Endothelial cell of umbilical vein (primary cell): ENCODE data around the gene DYNLT1. TPM values are rescaled to one million over a fixed set of nuclear protein-coding genes. Genes with fewer than 3 reads are reported as not detected.

Experiments used
- BruUV-seq: library from RNA; stranded (reverse); fragments of 400-500 nt; replicated peaks from 2 replicates; lab custom pipeline; 2021; lab: Mats Ljungman, UMichigan
- CTCF ChIA-PET: fragments of 300-600, 350-600 bp; sonication (Branson Sonifier 250); formaldehyde crosslinking; loops from one replicate; lab custom pipeline; 2021; ENCODE audit warnings: antibody characterized with exemption, inconsistent platforms; lab: Charles Lee
- POLR2A ChIA-PET: fragments of 300-600, 350-600 bp; sonication (Branson Sonifier 250); formaldehyde crosslinking; loops from one replicate; lab custom pipeline; 2021; ENCODE audit warnings: antibody characterized with exemption, inconsistent platforms; lab: Charles Lee
- DNase-seq: peaks from one replicate; pipeline ENCODE4 v3.0.0-alpha.2; 2011; ENCODE audit warnings: low read depth, low spot score
- FAIRE-seq: peaks from 2 replicates; lab custom pipeline; 2011; peaks lifted over from hg19 to GRCh38; lab: Jason Lieb, UNC
- H2AFZ ChIP-seq: 2 replicates; pipeline ENCODE4 v1.6.0; 2012; ENCODE audit warnings: low read depth, low read length, control low read depth, inconsistent platforms
- H3K27ac ChIP-seq: 2 replicates; pipeline ENCODE4 v1.5.1; 2011; ENCODE audit warnings: low read depth, mild to moderate bottlenecking, control low read depth, low read length, moderate library complexity; ENCODE audit not compliant: insufficient read depth
- H3K27me3 ChIP-seq, 2 experiments: 2 replicates each; pipeline versions ENCODE4 v1.6.0 to v1.6.1; 2011; ENCODE audit warnings: low read length in 2 of 2, mixed read lengths in 1 of 2; ENCODE audit not compliant: control insufficient read depth in 2 of 2, insufficient read depth in 2 of 2
- H3K36me3 ChIP-seq, 2 experiments: 2 replicates in 1 of 2; 3 replicates in 1 of 2; pipeline ENCODE4 v1.5.1; 2011; ENCODE audit warnings: low read length in 2 of 2, mild to moderate bottlenecking in 1 of 2, moderate library complexity in 1 of 2; ENCODE audit not compliant: control insufficient read depth in 2 of 2, insufficient read depth in 2 of 2; ENCODE audit errors: extremely low read depth in 1 of 2
- H3K4me1 ChIP-seq: 3 replicates; pipeline ENCODE4 v1.5.1; 2011; ENCODE audit warnings: mild to moderate bottlenecking, low read length; ENCODE audit not compliant: control insufficient read depth, insufficient read depth; ENCODE audit errors: extremely low read depth
- H3K4me2 ChIP-seq: 2 replicates; pipeline ENCODE4 v1.6.1; 2011; ENCODE audit warnings: low read length, control low read depth, mixed read lengths; ENCODE audit not compliant: insufficient read depth
- H3K4me3 ChIP-seq, 3 experiments: fragments of 200-600 bp in 1 of 3; sonication (generic), shearing (Covaris generic) in 1 of 3; replicated peaks in 1 of 3; 2 replicates each; pipeline ENCODE4 v1.5.1; 2011 to 2016; ENCODE audit warnings: control low read depth in 3 of 3, low read length in 3 of 3, mild to moderate bottlenecking in 2 of 3, inconsistent platforms in 1 of 3, low read depth in 1 of 3, moderate library complexity in 1 of 3; ENCODE audit not compliant: insufficient read depth in 1 of 3
- H3K79me2 ChIP-seq: 2 replicates; pipeline ENCODE4 v1.6.0; 2012; ENCODE audit warnings: low read length, inconsistent platforms; ENCODE audit not compliant: control insufficient read depth, insufficient read depth
- H3K9ac ChIP-seq: replicated peaks from 2 replicates; pipeline ENCODE3; 2011; ENCODE audit warnings: low read length, control low read depth; ENCODE audit not compliant: insufficient read depth; ENCODE audit errors: extremely low read depth
- H3K9me1 ChIP-seq: replicated peaks from 3 replicates; pipeline ENCODE4 v1.6.0; 2011; ENCODE audit warnings: mild to moderate bottlenecking, low read length; ENCODE audit not compliant: control insufficient read depth, insufficient read depth; ENCODE audit errors: extremely low read depth
- H3K9me3 ChIP-seq: replicated peaks from 2 replicates; pipeline ENCODE4 v1.5.1; 2012; ENCODE audit warnings: low read length, inconsistent platforms; ENCODE audit not compliant: control insufficient read depth, insufficient read depth
- H4K20me1 ChIP-seq: replicated peaks from 2 replicates; pipeline ENCODE3; 2011; ENCODE audit warnings: mild to moderate bottlenecking, low read length; ENCODE audit not compliant: control insufficient read depth, insufficient read depth; ENCODE audit errors: extremely low read depth
- EZH2 ChIP-seq: IDR thresholded peaks from 2 replicates; pipeline ENCODE4 v1.6.1; 2012; ENCODE audit warnings: borderline replicate concordance, low read depth, mild to moderate bottlenecking, moderate library complexity, low read length, inconsistent platforms; ENCODE audit not compliant: severe bottlenecking
- FOS ChIP-seq: IDR thresholded peaks from 2 replicates; pipeline ENCODE4 v1.6.1; 2011; ENCODE audit warnings: mild to moderate bottlenecking, low read length, moderate library complexity, borderline replicate concordance; ENCODE audit not compliant: insufficient read depth
- GATA2 ChIP-seq: IDR thresholded peaks from 2 replicates; pipeline ENCODE4 v1.7.0; 2011; ENCODE audit warnings: low read depth, mild to moderate bottlenecking, moderate library complexity, mixed read lengths, low read length; ENCODE audit not compliant: insufficient read length, insufficient read depth
- JUN ChIP-seq: IDR thresholded peaks from 2 replicates; pipeline ENCODE4 v1.6.1; 2011; ENCODE audit warnings: borderline replicate concordance, low read depth; ENCODE audit not compliant: insufficient read length, insufficient read depth
- MAX ChIP-seq: IDR thresholded peaks from 2 replicates; pipeline ENCODE4 v1.6.1; 2011; ENCODE audit not compliant: insufficient read depth, insufficient read length
- MYC ChIP-seq: IDR thresholded peaks from one replicate; pipeline ENCODE4 v1.6.1; 2011; ENCODE audit warnings: mild to moderate bottlenecking, low read depth, low read length
- POLR2A ChIP-seq: IDR thresholded peaks from 2 replicates; pipeline ENCODE4 v1.6.1; 2012; ENCODE audit warnings: low read depth, mild to moderate bottlenecking, control low read depth, low read length
- POLR2AphosphoS5 ChIP-seq: IDR thresholded peaks from 2 replicates; pipeline ENCODE4 v1.6.1; 2012; ENCODE audit warnings: low read depth, mild to moderate bottlenecking, control low read depth, low read length, moderate library complexity; ENCODE audit not compliant: insufficient read depth
- dilution Hi-C: fragments of 300-500 bp; cut with MboI; formaldehyde crosslinking; loops from one replicate; pipeline ENCODE4 v1.15.0; 2019; ENCODE audit warnings: low sequenced_read_pairs; ENCODE audit not compliant: extremely low pct_ligation_motif_present
- intact Hi-C: fragments of 100-400 bp; cut with micrococcal nuclease; formaldehyde crosslinking; loops from one replicate; pipeline ENCODE4 v1.10.0; 2022
- polyA plus RNA-seq, 4 experiments: library from polyadenylated mRNA; depleted of rRNA in 3 of 4; stranded (reverse) in 3 of 4; unstranded in 1 of 4; fragments of >200 nt; gene quantifications; 2 replicates each; pipeline versions ENCODE4 v1.2.1 to v1.2.3, GENCODE V29; 2011 to 2012; ENCODE audit warnings: missing spikeins in 1 of 4
- total RNA-seq: library from RNA; stranded (reverse); gene quantifications from 2 replicates; pipeline ENCODE4 v1.2.3, GENCODE V29; 2021
- TF ChIP-seq, protein P1 (sequence below), 2 donors: IDR thresholded peaks; 1 replicate in 1 of 2; 2 replicates in 1 of 2; pipeline ENCODE4 v1.5.1; 2011; ENCODE audit warnings: low read length in 2 of 2, mild to moderate bottlenecking in 2 of 2, moderate library complexity in 2 of 2, control low read depth in 1 of 2, inconsistent platforms in 1 of 2, low read depth in 1 of 2; ENCODE audit not compliant: insufficient read depth in 1 of 2; ENCODE audit errors: extremely low read depth in 1 of 2

The DYNLT1 gene
- total and polyA plus RNA-seq, 2 donors (not counting 3 experiments of a cell fraction or from before 2014, with no cell fraction given) = 162 to 267 TPM

DNA sequence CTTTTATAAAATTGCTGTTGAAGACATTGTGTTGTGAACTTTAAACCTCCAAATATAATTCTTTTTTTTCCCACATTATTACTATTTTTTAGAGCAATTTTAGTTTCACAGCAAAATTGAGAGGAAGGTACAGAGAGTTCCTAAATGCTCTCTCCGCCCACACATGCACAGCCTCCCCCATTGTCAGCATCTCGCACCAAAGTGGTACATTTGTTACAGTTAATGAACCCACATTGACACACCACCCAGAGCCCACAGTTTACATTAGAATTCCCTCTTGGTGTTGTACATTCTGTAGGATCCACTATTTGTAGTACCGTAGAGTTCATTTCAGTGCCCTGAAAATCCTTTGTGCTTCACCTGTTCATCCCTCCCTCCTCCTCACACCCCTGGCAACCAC, 50.9 kb downstream of the DYNLT1 start:
- BruUV-seq = no TSS peak
- TF ChIP-seq FOS (no peak), GATA2 (no peak), POLR2AphosphoS5 (no peak), MAX (no peak), POLR2A (no peak), MYC (no peak), JUN (no peak), EZH2 (no peak)
- TF ChIP-seq, protein P1, sequence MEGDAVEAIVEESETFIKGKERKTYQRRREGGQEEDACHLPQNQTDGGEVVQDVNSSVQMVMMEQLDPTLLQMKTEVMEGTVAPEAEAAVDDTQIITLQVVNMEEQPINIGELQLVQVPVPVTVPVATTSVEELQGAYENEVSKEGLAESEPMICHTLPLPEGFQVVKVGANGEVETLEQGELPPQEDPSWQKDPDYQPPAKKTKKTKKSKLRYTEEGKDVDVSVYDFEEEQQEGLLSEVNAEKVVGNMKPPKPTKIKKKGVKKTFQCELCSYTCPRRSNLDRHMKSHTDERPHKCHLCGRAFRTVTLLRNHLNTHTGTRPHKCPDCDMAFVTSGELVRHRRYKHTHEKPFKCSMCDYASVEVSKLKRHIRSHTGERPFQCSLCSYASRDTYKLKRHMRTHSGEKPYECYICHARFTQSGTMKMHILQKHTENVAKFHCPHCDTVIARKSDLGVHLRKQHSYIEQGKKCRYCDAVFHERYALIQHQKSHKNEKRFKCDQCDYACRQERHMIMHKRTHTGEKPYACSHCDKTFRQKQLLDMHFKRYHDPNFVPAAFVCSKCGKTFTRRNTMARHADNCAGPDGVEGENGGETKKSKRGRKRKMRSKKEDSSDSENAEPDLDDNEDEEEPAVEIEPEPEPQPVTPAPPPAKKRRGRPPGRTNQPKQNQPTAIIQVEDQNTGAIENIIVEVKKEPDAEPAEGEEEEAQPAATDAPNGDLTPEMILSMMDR (IDR thresholded peaks at IDR 0.05; ENCODE audit: extremely low read depth in 1 of 2, insufficient read depth in 1 of 2, low read depth in 1 of 2, low read length in 2 of 2) = no peak

More for the DNA sequence above, 50.9 kb downstream of the DYNLT1 start:
- H3K4me3 ChIP-seq = no peak overlapping the region
- H3K9me1 ChIP-seq = no peaks in the 10 kb centered on the region
- peaks cover 3% of the 10 kb centered on the region for H3K4me1 ChIP-seq
- intact Hi-C loops = loop anchor here (2.0 kb wide), 1 partner anchor 33 kb away; the partner anchor contains the start of gene TMEM181
- FAIRE-seq (no peak), DNase-seq (no peak)
- peaks cover 10 to 32% of the 10 kb centered on the region in 2 experiments for H3K36me3 ChIP-seq
- H3K27me3 ChIP-seq = no peaks in the 10 kb centered on the region
- H3K79me2 ChIP-seq = no peaks in the 10 kb centered on the region
- no peaks in the 10 kb centered on the region for H3K9me3 ChIP-seq
- no peak overlapping the region for H3K9ac ChIP-seq
- H4K20me1 ChIP-seq = no peaks in the 10 kb centered on the region
- ChIA-PET POLR2A (no interaction called here), CTCF (interaction anchor here (0.6 to 6.5 kb wide), 6 partner anchors 9 to 379 kb away, joined by 3 to 46 read pairs (median 6); no protein-coding TSS in a partner anchor)
- dilution Hi-C loops = no loop called here
- no peak overlapping the region for H3K4me2 ChIP-seq
- no peak overlapping the region for H3K27ac ChIP-seq
- no peak overlapping the region for H2AFZ ChIP-seq
